Lower leg skin (tissue), 3 donors: Measurements from ENCODE around the gene TLL1.

Experiments used
- CTCF ChIP-seq, 3 donors: fragments of 450-650 bp; IDR thresholded peaks; one replicate each; pipeline ENCODE4 v1.5.1; 2016; ENCODE audit warnings: antibody characterized with exemption in 3 of 3, mild to moderate bottlenecking in 3 of 3, moderate library complexity in 2 of 3
- POLR2A ChIP-seq, 2 donors: fragments of 450-650 bp; IDR thresholded peaks; one replicate each; pipeline ENCODE4 v1.6.1; 2016 to 2017; ENCODE audit warnings: antibody characterized with exemption in 2 of 2, mild to moderate bottlenecking in 1 of 2, moderate library complexity in 1 of 2

- TF ChIP-seq CTCF (IDR thresholded peaks at IDR 0.05) (no peak), POLR2A (IDR thresholded peaks at IDR 0.05) (no peak)
Measured at GRCh38 chr4:165851256-165851655, 21.8 kb upstream of the TLL1 start.
